HUES6 (cell line): Measurements from ENCODE around the gene RNF144A.

Experiments
- H3K27ac ChIP-seq: 2 replicates; pipeline ENCODE4 v1.7.0; 2013; ENCODE audit warnings: low read depth, mild to moderate bottlenecking, low read length, inconsistent platforms
- H3K27me3 ChIP-seq: 2 replicates; pipeline ENCODE4 v1.6.1; 2013; ENCODE audit warnings: low read length; ENCODE audit not compliant: control insufficient read depth, insufficient read depth
- H3K36me3 ChIP-seq: 2 replicates; pipeline ENCODE4 v1.6.1; 2013; ENCODE audit warnings: low read length; ENCODE audit not compliant: control insufficient read depth, insufficient read depth
- H3K4me1 ChIP-seq: 2 replicates; pipeline ENCODE4 v1.6.1; 2013; ENCODE audit warnings: low read length; ENCODE audit not compliant: control insufficient read depth, insufficient read depth
- H3K4me3 ChIP-seq: 2 replicates; pipeline ENCODE4 v1.5.1; 2013; ENCODE audit warnings: low read depth, low read length
- H3K9ac ChIP-seq: one replicate; pipeline ENCODE4 v1.6.1; 2013; ENCODE audit warnings: mild to moderate bottlenecking, low read length
- H3K9me3 ChIP-seq: 2 replicates; pipeline ENCODE4 v1.6.1; 2013; ENCODE audit warnings: low read depth, low read length; ENCODE audit not compliant: control insufficient read depth, insufficient read depth

The RNF144A gene

DNA sequence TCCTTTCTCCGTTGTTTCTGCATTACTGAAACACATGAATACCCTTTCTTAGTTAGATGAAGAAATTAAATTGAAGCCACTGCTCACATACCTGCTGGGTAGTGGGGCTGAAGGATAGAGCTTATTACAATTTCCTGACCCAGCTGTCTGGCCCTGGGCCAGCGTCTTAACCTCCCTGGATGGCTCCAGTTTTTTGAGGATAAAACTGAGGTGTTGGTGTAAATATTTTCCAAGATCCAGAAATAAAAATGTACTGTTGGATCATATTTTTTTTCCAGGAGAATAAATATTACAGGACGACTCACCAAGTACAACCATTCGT, 3.5 kb downstream of the RNF144A start:
- no peak overlapping the region for H3K4me3 ChIP-seq
- H3K9ac ChIP-seq, result no peak overlapping the region
- H3K27ac ChIP-seq, result no peak overlapping the region
- H3K4me1 ChIP-seq, result peaks cover 12% of the 10 kb centered on the region
- no peaks in the 10 kb centered on the region for H3K9me3 ChIP-seq
- H3K27me3 ChIP-seq, result peaks cover 22% of the 10 kb centered on the region
- no peaks in the 10 kb centered on the region for H3K36me3 ChIP-seq

DNA sequence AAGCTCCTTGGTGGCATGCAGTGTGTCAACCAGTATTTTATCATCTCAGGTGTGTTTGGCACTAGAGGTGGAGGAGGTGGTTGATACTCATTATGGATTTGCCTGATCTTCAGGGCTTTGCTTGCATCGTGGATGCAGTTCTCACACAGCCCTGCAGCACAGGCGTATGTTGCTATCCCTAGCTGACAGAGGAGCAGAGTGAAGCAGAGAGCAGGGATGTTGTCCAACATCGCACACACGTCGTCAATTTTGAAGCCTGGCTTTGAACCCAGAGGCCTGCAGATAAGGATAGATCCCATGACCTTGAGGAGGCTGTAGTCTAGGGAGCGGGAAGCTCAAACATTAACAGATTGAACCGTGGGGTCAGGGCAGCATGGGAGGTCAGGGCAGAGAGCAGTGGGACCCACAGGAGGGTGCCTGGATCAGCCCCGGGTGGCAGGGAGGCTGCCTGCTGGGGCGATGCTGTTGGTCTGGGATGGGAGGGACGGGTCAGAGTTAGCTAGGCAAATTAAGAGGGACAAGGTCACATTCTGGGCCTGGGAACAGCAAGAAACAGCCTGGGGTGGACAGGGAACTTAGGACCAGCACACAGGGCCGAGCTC, 4.2 kb downstream of the RNF144A start:
- no peak overlapping the region for H3K9ac ChIP-seq
- no peak overlapping the region for H3K27ac ChIP-seq
- no peaks in the 10 kb centered on the region for H3K36me3 ChIP-seq
- H3K9me3 ChIP-seq, result no peaks in the 10 kb centered on the region
- peaks cover 11% of the 10 kb centered on the region for H3K4me1 ChIP-seq
- no peak overlapping the region for H3K4me3 ChIP-seq
- H3K27me3 ChIP-seq, result peaks cover 15% of the 10 kb centered on the region

DNA sequence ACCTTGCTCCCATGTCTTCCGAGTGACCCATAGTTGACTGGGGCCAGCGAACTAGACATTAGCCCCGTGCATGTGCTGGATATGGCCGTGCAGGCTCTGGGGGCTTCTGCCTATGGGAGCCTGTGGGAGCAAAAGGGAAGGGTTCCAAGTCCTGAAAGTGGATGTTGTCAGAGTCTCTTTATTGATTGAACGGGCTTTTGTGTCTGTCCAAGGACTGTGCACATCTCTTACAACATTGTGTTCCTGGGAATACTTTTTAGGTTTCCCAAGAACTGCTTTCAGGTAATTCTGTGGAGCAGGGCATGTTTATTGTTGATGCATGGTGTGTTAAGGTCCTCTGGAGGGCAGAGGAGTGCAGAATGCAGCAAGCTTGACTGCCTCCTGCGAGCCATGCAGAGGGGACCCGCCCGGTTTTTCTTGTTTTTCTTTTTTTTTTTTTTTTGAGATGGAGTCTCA, 5.0 kb downstream of the RNF144A start:
- Histone ChIP-seq H3K9me3 (no peaks in the 10 kb centered on the region), H3K4me1 (peaks cover 11% of the 10 kb centered on the region; the same call in 1 of the 2 replicates)

DNA sequence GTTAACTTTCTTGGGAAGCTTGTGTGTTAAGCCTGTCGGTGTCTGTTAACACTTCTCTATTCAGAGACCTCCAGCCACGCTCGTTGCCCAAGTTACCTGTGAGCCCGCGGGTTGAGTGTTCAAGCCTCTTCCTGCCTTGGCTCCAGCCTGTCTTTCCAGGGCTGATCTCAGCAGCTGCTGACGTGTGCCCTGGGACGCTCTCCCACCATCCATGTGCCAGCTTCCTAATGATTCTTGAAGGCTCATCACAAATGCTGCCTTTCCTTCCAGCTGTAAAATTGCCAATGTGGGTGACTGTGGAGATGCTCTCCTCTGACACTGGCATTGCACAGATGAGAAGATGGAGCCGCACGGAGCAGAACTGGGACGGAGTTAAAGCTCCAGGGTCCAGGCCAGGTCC, 6.1 kb downstream of the RNF144A start:
- no peaks in the 10 kb centered on the region for H3K36me3 ChIP-seq
- H3K27me3 ChIP-seq, result peaks cover 5% of the 10 kb centered on the region; the same call in 1 of the 2 replicates
- H3K9ac ChIP-seq, result no peak overlapping the region
- H3K27ac ChIP-seq, result no peak overlapping the region
- H3K4me1 ChIP-seq, result peaks cover 11% of the 10 kb centered on the region; the same call in 1 of the 2 replicates
- no peaks in the 10 kb centered on the region for H3K9me3 ChIP-seq
- no peak overlapping the region for H3K4me3 ChIP-seq

More for the DNA sequence above, 5.0 kb downstream of the RNF144A start:
- peaks cover 9% of the 10 kb centered on the region for H3K27me3 ChIP-seq
- no peaks in the 10 kb centered on the region for H3K36me3 ChIP-seq
- H3K9ac ChIP-seq, result no peak overlapping the region
- H3K4me3 ChIP-seq, result no peak overlapping the region
- no peak overlapping the region for H3K27ac ChIP-seq

DNA sequence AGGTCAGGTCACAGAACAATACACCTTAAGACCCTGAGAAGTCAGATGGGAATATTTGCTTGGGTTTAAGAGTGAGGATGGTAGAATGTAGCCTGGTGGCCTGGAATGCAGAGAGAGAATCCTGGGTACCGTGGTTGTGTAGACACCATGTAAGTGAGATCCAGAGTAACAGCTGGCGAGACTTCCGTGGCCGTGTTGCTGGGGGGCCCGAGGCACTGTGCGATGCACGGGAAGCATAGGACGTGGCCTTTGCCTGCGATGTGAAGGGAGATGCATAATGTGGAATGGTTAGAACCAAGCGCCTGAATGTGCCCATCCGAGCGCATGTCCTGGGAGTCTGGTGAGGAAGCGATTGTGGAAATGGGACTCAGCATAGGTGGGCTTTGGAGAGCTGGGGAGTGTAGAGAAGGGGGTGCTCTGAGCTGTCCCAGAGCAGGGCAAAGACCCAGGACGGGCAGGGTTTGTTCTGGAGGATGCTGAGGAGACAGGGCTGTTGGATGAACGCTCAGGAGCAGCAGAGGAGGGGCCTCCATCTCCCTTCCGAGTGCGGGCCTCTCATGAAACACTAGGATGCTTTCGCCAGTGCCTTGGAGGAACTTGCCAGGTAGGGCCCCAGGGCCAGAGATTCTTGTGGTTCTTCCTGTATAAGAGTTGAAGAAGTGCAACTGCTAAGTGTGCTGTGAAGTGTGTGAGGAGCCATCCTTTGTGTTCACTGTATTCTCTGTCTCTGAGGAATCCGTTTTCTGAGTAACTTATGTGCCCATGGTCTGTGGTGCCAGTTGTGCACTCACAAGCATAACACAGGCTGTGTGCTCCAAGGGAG, 7.1 kb downstream of the RNF144A start:
- no peak overlapping the region for H3K4me3 ChIP-seq
- no peaks in the 10 kb centered on the region for H3K27me3 ChIP-seq
- no peak overlapping the region for H3K27ac ChIP-seq
- H3K4me1 ChIP-seq, result 0 out of 2 replicates have a peak, but pooled peaks cover 8% of the 10 kb centered on the region
- H3K9me3 ChIP-seq, result no peaks in the 10 kb centered on the region
- no peaks in the 10 kb centered on the region for H3K36me3 ChIP-seq
- no peak overlapping the region for H3K9ac ChIP-seq

DNA sequence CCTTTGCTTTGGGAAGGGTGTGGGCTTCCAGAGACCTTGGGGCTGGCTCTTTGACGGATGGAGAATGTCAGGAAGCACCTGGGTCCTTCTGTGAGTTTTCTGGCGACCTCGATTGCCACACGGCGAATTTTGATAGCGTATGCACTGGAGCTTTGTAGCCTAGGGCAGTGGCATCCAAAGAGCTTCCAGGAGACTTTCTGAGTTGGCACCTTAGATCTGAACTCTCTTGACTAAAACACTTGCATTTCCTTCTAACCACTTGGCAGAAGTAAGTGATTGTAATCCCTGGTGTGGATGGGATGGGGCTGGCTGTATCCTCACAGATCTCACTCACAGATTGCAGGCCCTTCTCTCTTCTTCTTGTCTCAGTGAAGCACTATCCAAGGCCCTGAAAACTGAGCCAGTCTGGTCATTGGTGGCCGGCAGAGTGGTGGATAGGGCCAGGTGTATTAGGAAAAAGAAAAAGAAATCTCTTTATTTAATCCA, 7.8 kb downstream of the RNF144A start:
- no peak overlapping the region for H3K4me3 ChIP-seq
- no peak overlapping the region for H3K9ac ChIP-seq
- H3K27me3 ChIP-seq, result no peaks in the 10 kb centered on the region
- 0 out of 2 replicates have a peak, but pooled peaks cover 7% of the 10 kb centered on the region for H3K4me1 ChIP-seq
- no peak overlapping the region for H3K27ac ChIP-seq
- H3K9me3 ChIP-seq, result no peaks in the 10 kb centered on the region
- H3K36me3 ChIP-seq, result no peaks in the 10 kb centered on the region

DNA sequence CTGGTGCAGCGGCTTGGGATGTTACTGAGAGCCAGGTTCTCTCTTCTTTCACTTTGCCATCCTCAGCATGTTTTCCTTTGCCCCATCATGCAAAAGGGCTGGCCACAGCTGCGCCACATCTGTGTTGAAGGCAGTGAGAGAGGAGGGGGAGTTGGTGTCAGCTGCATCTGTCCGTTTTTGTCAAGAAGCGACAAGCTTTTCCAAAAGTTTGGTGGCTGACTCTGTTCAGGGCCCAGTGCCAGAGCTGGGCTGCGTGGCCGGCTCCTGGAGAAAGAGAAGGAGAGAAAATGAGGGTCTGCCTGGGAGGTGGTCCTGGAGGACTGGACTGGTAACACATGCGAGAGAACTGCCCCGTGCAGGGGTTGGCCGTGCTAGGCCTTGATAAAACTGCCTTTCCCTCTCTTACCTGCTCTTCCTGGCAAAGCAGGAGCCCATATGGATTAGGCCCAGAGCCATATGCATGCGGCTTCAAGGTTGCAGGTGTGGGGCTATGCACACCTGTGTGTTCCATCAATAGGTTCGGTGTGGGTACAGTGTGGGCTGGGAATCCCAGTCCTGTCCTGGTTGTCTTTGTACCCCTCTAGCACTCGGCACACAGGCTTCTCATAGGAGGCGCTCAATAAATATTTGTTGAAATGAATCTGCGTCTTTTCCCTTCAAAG, 9.0 kb downstream of the RNF144A start:
- Histone ChIP-seq H3K9ac (no peak overlapping the region), H3K27ac (no peak overlapping the region), H3K4me1 (peaks cover 7% of the 10 kb centered on the region; the same call in 1 of the 2 replicates), H3K36me3 (no peaks in the 10 kb centered on the region), H3K4me3 (no peak overlapping the region), H3K9me3 (no peaks in the 10 kb centered on the region), H3K27me3 (no peaks in the 10 kb centered on the region)

DNA sequence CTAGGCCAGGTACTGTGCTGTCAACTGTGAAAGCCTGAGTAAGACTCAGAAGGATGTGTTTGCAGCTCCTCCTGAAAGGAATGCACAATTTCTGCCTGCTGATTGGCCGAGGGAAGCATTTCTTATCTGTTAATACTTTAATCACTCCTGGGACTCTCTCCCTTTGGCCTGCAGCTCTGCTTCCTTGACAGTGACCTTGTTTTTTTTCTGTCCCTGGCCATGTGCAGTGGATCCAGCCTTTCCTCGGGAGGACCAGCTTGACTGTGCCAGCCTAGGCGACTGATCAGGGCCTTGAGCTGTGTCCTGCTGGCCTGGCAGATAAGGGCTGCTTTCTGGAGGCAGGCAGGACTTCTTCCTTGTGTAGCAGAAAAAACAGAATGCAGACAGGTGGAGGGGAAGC, 10.0 kb downstream of the RNF144A start:
- no peaks in the 10 kb centered on the region for H3K36me3 ChIP-seq
- H3K4me3 ChIP-seq, result no peak overlapping the region
- no peak overlapping the region for H3K9ac ChIP-seq
- no peak overlapping the region for H3K27ac ChIP-seq
- 0 out of 2 replicates have a peak, but pooled peaks cover 5% of the 10 kb centered on the region for H3K9me3 ChIP-seq
- no peaks in the 10 kb centered on the region for H3K27me3 ChIP-seq
- H3K4me1 ChIP-seq, result peaks cover 11% of the 10 kb centered on the region; the same call in 1 of the 2 replicates

DNA sequence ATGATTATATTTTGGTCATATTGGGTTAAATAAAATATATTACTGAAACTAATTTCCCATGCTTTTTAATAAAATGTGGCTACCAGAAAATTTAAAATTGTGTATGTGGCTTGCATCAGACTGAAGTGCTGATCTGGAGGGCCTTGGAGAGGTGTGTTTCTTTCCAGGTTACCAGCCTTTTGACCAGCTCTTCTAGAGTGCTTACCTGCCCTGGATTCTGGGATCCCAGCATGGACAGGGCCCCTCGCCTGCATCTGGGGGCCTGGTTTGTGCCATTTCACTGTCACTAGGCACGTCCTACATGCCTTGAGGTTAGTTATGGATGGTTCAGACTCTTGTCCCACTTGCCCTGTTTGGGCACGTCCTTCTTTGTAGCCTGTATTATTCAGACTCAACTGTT, 10.5 kb downstream of the RNF144A start:
- Histone ChIP-seq H3K4me3 (no peak overlapping the region), H3K9ac (no peak overlapping the region), H3K27me3 (no peaks in the 10 kb centered on the region), H3K36me3 (no peaks in the 10 kb centered on the region), H3K9me3 (0 out of 2 replicates have a peak, but pooled peaks cover 5% of the 10 kb centered on the region), H3K27ac (no peak overlapping the region), H3K4me1 (peaks cover 10% of the 10 kb centered on the region; the same call in 1 of the 2 replicates)

DNA sequence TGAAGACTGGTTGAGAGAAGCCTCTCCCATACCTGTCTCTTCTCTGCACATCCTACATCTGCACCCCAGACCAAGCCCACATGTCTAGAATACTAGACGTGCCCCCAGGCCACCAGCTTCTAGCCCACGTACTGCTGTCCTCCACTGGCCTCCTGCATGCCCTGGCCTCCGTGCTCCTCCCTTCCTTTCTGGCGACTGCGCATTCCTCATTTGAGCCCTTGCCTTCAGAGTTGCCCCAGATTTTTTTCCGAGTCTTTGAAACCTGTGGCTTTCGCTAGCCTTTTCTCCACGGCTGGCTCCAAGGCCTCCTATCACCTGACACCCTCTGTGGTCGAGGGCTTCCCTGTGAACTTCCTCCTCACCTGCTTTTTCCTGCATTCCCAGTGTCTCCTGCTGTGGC, 11.2 kb downstream of the RNF144A start:
- H3K27ac ChIP-seq, result no peak overlapping the region

More for the DNA sequence above, 11.2 kb downstream of the RNF144A start:
- no peaks in the 10 kb centered on the region for H3K36me3 ChIP-seq
- no peak overlapping the region for H3K9ac ChIP-seq
- 0 out of 2 replicates have a peak, but pooled peaks cover 5% of the 10 kb centered on the region for H3K9me3 ChIP-seq
- H3K27me3 ChIP-seq, result no peaks in the 10 kb centered on the region
- no peak overlapping the region for H3K4me3 ChIP-seq
- H3K4me1 ChIP-seq, result peaks cover 14% of the 10 kb centered on the region; the same call in 1 of the 2 replicates
